GM18868 (cell line): ENCODE measurements around the gene RPL35.

Experiments used
- ATAC-seq: cut with Tn5 transposase; IDR thresholded peaks from one replicate; pipeline ENCODE4 v1.9.1; 2021; ENCODE audit warnings: mild to moderate bottlenecking, moderate library complexity; ENCODE audit not compliant: unreplicated experiment

Gene RPL35

GRCh38 chr9:124877021-124877782, 15.4 kb upstream of the RPL35 start:
- ATAC-seq = no peak

GRCh38 chr9:124875501-124875900, 13.7 kb upstream of the RPL35 start:
- no peak for ATAC-seq

GRCh38 chr9:124873664-124874063, 11.9 kb upstream of the RPL35 start:
- no peak for ATAC-seq

- ATAC-seq = no peak
These were observed 9.4 kb upstream of the RPL35 start for GRCh38 chr9:124871156-124871561.

GRCh38 chr9:124870723-124871122, 9.0 kb upstream of the RPL35 start:
- no peak for ATAC-seq

GRCh38 chr9:124869986-124870560, 8.3 kb upstream of the RPL35 start:
- peak; percentile 48 for ATAC-seq

- ATAC-seq = peak; percentile 1
These were observed 7.8 kb upstream of the RPL35 start for GRCh38 chr9:124869466-124869985.

GRCh38 chr9:124868511-124869465, 7.0 kb upstream of the RPL35 start:
- peak; percentile 65 for ATAC-seq

GRCh38 chr9:124863371-124863871, 1.7 kb upstream of the RPL35 start:
- no peak for ATAC-seq

- ATAC-seq = no peak
These were observed 995 bp downstream of the RPL35 start for GRCh38 chr9:124860582-124861341.

- ATAC-seq = no peak
These were observed 1.8 kb downstream of the RPL35 start for GRCh38 chr9:124859803-124860581.

GRCh38 chr9:124858330-124859046, 3.3 kb downstream of the RPL35 start:
- ATAC-seq = no peak

- ATAC-seq = no peak
These were observed 4.1 kb downstream of the RPL35 start for GRCh38 chr9:124857533-124858162.

GRCh38 chr9:124855944-124856765, 5.6 kb downstream of the RPL35 start:
- no peak for ATAC-seq

GRCh38 chr9:124855566-124855943, 6.2 kb downstream of the RPL35 start:
- ATAC-seq = no peak

- no peak for ATAC-seq
These were observed 6.9 kb downstream of the RPL35 start for GRCh38 chr9:124854822-124855221.

- no peak for ATAC-seq
These were observed 7.6 kb downstream of the RPL35 start for GRCh38 chr9:124854161-124854560.
